Liver (tissue), 9 donors: ENCODE data around the gene WNT11. TPM values are rescaled to one million over a fixed set of nuclear protein-coding genes. Genes with fewer than 3 reads are reported as not detected.

Experiments
- DNase-seq: peaks from one replicate; pipeline ENCODE4 v3.0.0-alpha.2; 2017; ENCODE audit warnings: low spot score
- H3K27ac ChIP-seq, 2 donors: one replicate each; pipeline ENCODE4 v1.7.0; 2013; ENCODE audit warnings: inconsistent platforms in 2 of 2, low read length in 2 of 2, control low read depth in 1 of 2, low read depth in 1 of 2, mild to moderate bottlenecking in 1 of 2
- H3K27me3 ChIP-seq, 4 donors: one replicate each; pipeline versions ENCODE4 v1.6.1 to v1.7.0; 2013; ENCODE audit warnings: low read length in 3 of 4, inconsistent platforms in 1 of 4, mild to moderate bottlenecking in 1 of 4, moderate library complexity in 1 of 4; ENCODE audit not compliant: control insufficient read depth in 4 of 4, insufficient read depth in 4 of 4
- H3K36me3 ChIP-seq, 4 donors: one replicate each; pipeline versions ENCODE4 v1.6.1 to v1.7.0; 2013; ENCODE audit warnings: low read length in 3 of 4, mild to moderate bottlenecking in 3 of 4, low read depth in 1 of 4, moderate library complexity in 1 of 4; ENCODE audit not compliant: control insufficient read depth in 4 of 4, insufficient read depth in 3 of 4
- H3K4me1 ChIP-seq, 4 donors: one replicate each; pipeline versions ENCODE4 v1.6.1 to v1.7.0; 2013; ENCODE audit warnings: low read length in 3 of 4, mild to moderate bottlenecking in 3 of 4, moderate library complexity in 1 of 4; ENCODE audit not compliant: control insufficient read depth in 4 of 4, insufficient read depth in 4 of 4
- H3K4me3 ChIP-seq, 3 donors: one replicate each; pipeline versions ENCODE4 v1.6.1 to v1.7.0; 2013; ENCODE audit warnings: low read length in 3 of 3, control low read depth in 1 of 3, low read depth in 1 of 3, mild to moderate bottlenecking in 1 of 3
- H3K9ac ChIP-seq, 2 donors: one replicate each; pipeline ENCODE4 v1.7.0; 2013; ENCODE audit warnings: low read length in 2 of 2, mild to moderate bottlenecking in 2 of 2, moderate library complexity in 2 of 2, control low read depth in 1 of 2, low read depth in 1 of 2
- H3K9me3 ChIP-seq, 4 donors: one replicate each; pipeline versions ENCODE4 v1.6.1 to v1.7.0; 2013; ENCODE audit warnings: low read length in 3 of 4; ENCODE audit not compliant: control insufficient read depth in 4 of 4
- ATF3 ChIP-seq: IDR thresholded peaks from 2 replicates; pipeline ENCODE4 v1.6.1; 2016; ENCODE audit warnings: antibody characterized with exemption
- CTCF ChIP-seq: fragments of 150-350 bp; IDR thresholded peaks from 2 replicates; pipeline ENCODE4 v1.5.1; 2017; ENCODE audit warnings: improper control_type of control experiment, low read depth, low read length; ENCODE audit not compliant: missing input control
- EGR1 ChIP-seq, 2 donors: IDR thresholded peaks; 2 replicates each; pipeline ENCODE4 v1.6.1; 2016 to 2018; ENCODE audit warnings: antibody characterized with exemption in 2 of 2, low read depth in 2 of 2
- FOXA1 ChIP-seq: IDR thresholded peaks from 2 replicates; pipeline ENCODE4 v1.6.1; 2016; ENCODE audit warnings: antibody characterized with exemption
- FOXA2 ChIP-seq: IDR thresholded peaks from 2 replicates; pipeline ENCODE4 v1.6.1; 2016; ENCODE audit warnings: antibody characterized with exemption
- GABPA ChIP-seq, 2 donors: IDR thresholded peaks in 1 of 2; conservative IDR thresholded peaks in 1 of 2; 2 replicates each; pipeline ENCODE4 v1.6.1; 2016; ENCODE audit warnings: antibody characterized with exemption in 2 of 2, mild to moderate bottlenecking in 1 of 2, moderate library complexity in 1 of 2
- HNF4A ChIP-seq, 2 donors: conservative IDR thresholded peaks; 2 replicates each; pipeline ENCODE4 v1.6.1; 2016; ENCODE audit warnings: antibody characterized with exemption in 2 of 2, mild to moderate bottlenecking in 2 of 2
- HNF4G ChIP-seq: IDR thresholded peaks from 2 replicates; pipeline ENCODE4 v1.6.1; 2016; ENCODE audit warnings: antibody characterized with exemption
- JUND ChIP-seq, 2 donors: IDR thresholded peaks; 2 replicates each; pipeline ENCODE4 v1.6.1; 2016; ENCODE audit warnings: antibody characterized with exemption in 2 of 2
- MAX ChIP-seq: IDR thresholded peaks from 2 replicates; pipeline ENCODE4 v1.6.1; 2016; ENCODE audit warnings: antibody characterized with exemption
- NR2F2 ChIP-seq: IDR thresholded peaks from 2 replicates; pipeline ENCODE4 v1.6.1; 2016; ENCODE audit warnings: antibody characterized with exemption
- RAD21 ChIP-seq, 2 donors: IDR thresholded peaks; 2 replicates each; pipeline ENCODE4 v1.6.1; 2016; ENCODE audit warnings: antibody characterized with exemption in 2 of 2, mild to moderate bottlenecking in 2 of 2
- REST ChIP-seq: IDR thresholded peaks from 2 replicates; pipeline ENCODE4 v1.6.1; 2016; ENCODE audit warnings: antibody characterized with exemption, mild to moderate bottlenecking
- RXRA ChIP-seq, 2 donors: IDR thresholded peaks; 2 replicates each; pipeline ENCODE4 v1.6.1; 2017 to 2018; ENCODE audit warnings: antibody characterized with exemption in 2 of 2, mild to moderate bottlenecking in 1 of 2
- SP1 ChIP-seq: IDR thresholded peaks from 2 replicates; pipeline ENCODE4 v1.6.1; 2018; ENCODE audit warnings: antibody characterized with exemption, mild to moderate bottlenecking
- TAF1 ChIP-seq: conservative IDR thresholded peaks from 2 replicates; pipeline ENCODE4 v1.6.1; 2016; ENCODE audit warnings: antibody characterized with exemption, mild to moderate bottlenecking
- YY1 ChIP-seq: IDR thresholded peaks from 2 replicates; pipeline ENCODE4 v1.6.1; 2016; ENCODE audit warnings: antibody characterized with exemption, mild to moderate bottlenecking
- ZBTB33 ChIP-seq: IDR thresholded peaks from 2 replicates; pipeline ENCODE4 v1.6.1; 2016; ENCODE audit warnings: antibody characterized with exemption
- WGBS: extraction: QIAGEN DNeasy Blood & Tissue Kit; methylation state at CpG from one replicate; pipeline ENCODE4 v1.1.7; 2013; 5-methylcytosine and 5-hydroxymethylcytosine counted together
- polyA plus RNA-seq, 2 donors: library from polyadenylated mRNA; stranded (reverse) in 1 of 2; unstranded in 1 of 2; fragments of 200-250 nt in 1 of 2; fragments of >200 nt in 1 of 2; fragmentation: Nextera tagmentation in 1 of 2; extraction: Ambion mirVana in 1 of 2; gene quantifications; one replicate each; pipeline versions ENCODE4 v1.2.1 to v1.2.3, GENCODE V29; 2013 to 2015
- total RNA-seq, 2 donors: library from RNA; depleted of rRNA; stranded (reverse); fragments of >200 nt; gene quantifications; one replicate each; pipeline ENCODE4 v1.2.3, GENCODE V29; 2014
- donor health status: healthy.
- donor health status: healthy.
- donor health status: healthy.
- donor health status: healthy.
- donor health status: healthy.

Gene WNT11
- total and polyA plus RNA-seq, 4 donors: 1.1 to 4.8 (median 2.5) TPM

- Histone ChIP-seq H3K36me3 (peaks cover 0 to 20% (median 4%) of the 10 kb centered on the region in 4 donors), H3K9ac (no peak overlapping the region), H3K4me1 (peaks cover 0 to 3% (median 0%) of the 10 kb centered on the region in 4 donors), H3K4me3 (no peak overlapping the region), H3K27me3 (no peaks in the 10 kb centered on the region), H3K9me3 (no peaks in the 10 kb centered on the region), H3K27ac (no peak overlapping the region)
- DNase-seq: no peak
- no peak for TF ChIP-seq ATF3
- no peak for TF ChIP-seq NR2F2
- TF ChIP-seq RAD21 (IDR thresholded peaks at IDR 0.05): no peak
- TF ChIP-seq FOXA2: no peak
- TF ChIP-seq RXRA (IDR thresholded peaks at IDR 0.05): no peak
- TF ChIP-seq MAX: no peak
- no peak for TF ChIP-seq EGR1 (IDR thresholded peaks at IDR 0.05; ENCODE audit: low read depth in 2 of 2)
- TF ChIP-seq CTCF: no peak
- no peak for TF ChIP-seq JUND (IDR thresholded peaks at IDR 0.05)
- TF ChIP-seq TAF1: no peak
- TF ChIP-seq GABPA (IDR thresholded peaks at IDR 0.05 in 1 of 2, conservative IDR thresholded peaks at IDR 0.05 in 1 of 2): no peak
- no peak for TF ChIP-seq SP1
- no peak for TF ChIP-seq REST
- TF ChIP-seq HNF4G: no peak
- TF ChIP-seq FOXA1: no peak
- TF ChIP-seq HNF4A (conservative IDR thresholded peaks at IDR 0.05): no peak
- TF ChIP-seq YY1: no peak
- TF ChIP-seq ZBTB33: no peak
- WGBS: 79% methylated on average over 15 of the region's 15 CpGs
Measured at GRCh38 chr11:76185931-76186401, 20.3 kb downstream of the WNT11 start.
